Stimulated activated CD4-positive, alpha-beta T cell treated with anti-CD3 and anti-CD28 coated beads, Interleukin-12 subunit alpha, Interleukin-12 subunit beta, amount 100 ng/mL, for 4 hours (primary cell): ENCODE data around the gene ENSA.
"Not testable (repeated sequence)": the region's sequence is repeated elsewhere in the genome, so short reads cannot be mapped to it uniquely, and the experiment has no call there.

ENCODE experiments used
- DNase-seq: peaks from one replicate; pipeline ENCODE4 v3.0.0-alpha.2; 2020

The ENSA gene, protein sequence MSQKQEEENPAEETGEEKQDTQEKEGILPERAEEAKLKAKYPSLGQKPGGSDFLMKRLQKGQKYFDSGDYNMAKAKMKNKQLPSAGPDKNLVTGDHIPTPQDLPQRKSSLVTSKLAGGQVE

DNA sequence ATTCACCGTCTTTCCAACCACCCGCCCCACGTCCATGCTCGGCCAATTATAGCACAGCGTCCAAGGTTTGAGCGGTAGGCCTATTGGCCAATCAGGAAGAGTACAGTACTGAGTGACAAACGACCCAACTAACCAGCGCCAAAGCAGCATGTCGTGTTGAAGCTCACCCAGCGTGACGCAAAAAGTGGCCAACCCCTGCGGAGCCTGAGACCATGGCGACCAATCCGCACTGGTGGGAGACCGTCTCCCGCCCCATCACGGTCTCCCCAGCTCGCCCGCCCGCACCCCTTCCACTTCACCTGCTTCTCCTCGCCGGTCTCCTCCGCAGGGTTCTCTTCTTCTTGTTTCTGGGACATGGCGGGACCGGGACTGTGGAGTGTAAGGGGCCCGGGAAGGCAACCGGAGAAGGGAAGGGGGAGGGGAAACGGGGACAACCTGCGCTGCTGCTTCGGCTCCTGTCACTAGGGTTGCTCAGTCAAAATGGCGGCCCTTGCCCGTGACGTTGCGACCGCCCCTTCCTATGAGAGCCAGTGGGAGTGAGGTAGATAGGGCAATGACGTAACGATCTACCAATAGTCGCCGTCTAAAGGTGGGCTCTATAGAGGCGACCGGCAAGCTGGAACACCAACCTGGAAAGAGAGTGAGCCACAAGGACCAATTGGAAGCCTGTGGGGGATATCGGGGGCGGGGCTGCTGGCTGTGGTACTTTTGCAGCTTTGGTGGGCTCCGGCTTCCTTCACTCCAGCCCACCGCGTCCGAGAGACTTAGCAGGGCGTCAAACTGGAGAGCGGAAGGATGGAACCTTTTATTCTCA is at the start of gene ENSA:
TSS of gene ENSA (minus strand) at position 498 of the 814 bp plus-strand sequence. CDS start at position 356, 142 bp downstream.
- peak; percentile 90 for DNase-seq

DNA sequence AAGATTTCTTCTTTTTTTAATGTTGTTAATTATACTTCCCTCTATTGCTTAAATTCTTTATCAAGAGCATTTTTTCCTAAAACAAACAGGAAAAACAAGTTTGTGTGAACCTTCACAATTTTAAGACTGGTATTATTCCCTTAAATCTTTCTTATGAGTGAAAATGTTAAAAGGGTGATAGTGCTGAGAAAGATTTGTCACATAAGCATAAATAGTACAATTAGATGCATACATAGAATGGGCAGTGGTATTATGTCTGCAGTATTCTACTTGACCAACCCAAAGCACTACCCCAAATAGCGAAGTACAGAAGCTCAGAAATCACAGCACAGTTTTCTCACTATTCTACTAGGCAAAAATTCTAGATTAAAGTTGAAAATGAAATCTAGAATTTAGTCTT is 49.6 kb upstream of the ENSA start:
- DNase-seq: no peak

GRCh38 chr1:150674881-150675280 is 45.5 kb upstream of the ENSA start:
- no peak for DNase-seq

- DNase-seq: no peak
Observed at GRCh38 chr1:150663321-150663720, 33.9 kb upstream of the ENSA start.

DNA sequence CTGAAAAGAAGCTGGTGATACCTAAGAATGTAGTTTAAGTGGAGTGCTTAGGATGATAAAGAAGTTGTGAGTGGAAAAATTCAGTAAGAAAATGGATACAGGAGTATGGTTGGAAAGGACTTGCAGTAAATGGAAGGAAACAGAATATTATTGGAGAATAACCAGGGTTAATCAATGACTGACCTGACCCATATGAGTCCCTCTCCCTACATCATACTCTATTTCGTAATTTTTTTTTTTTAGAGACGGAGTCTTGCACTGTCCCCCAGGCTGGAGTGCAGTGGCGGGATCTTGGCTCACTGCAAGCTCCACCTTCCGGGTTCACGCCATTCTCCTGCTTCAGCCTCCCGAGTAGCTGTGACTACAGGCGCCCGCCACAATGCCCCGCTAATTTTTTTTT is 33.4 kb upstream of the ENSA start:
- no peak for DNase-seq

DNA sequence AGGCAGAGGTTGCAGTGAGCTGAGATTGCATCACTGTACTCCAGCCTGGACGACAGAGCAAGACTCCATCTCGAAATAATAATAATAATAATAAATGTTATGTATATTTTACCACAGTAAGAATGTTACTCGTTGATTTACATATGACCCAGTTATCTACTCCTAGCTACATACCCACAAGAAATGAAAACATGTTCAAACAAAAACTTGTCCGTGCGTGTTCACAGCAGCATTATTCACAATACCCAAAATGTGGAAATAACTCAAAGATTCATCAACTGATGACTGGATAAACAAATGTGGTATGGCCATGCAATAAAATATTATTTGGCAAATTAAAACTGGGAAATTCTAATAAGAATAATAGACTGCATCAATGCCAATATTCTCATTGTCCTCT is 31.7 kb upstream of the ENSA start:
- DNase-seq: no peak

GRCh38 chr1:150660584-150660983 is 31.2 kb upstream of the ENSA start:
- no peak for DNase-seq

DNA sequence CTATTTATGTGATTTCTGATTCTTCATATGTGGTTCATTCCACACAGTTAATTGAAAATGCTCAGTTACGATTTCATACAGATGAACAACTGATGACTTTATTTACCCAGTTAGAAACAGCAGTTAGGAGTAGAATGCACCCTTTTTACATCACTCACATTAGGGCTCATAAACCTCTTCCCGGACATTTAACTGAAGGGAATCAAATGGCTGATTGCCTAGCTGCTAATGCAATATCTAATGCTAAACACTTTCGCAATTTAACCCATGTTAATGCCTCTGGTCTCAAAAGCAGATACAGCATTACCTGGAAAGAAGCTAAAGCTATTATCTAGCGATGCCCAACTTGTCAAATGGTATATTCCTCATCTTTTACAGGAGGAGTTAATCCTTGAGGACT is 27.7 kb upstream of the ENSA start:
- DNase-seq: not testable (repeated sequence)

DNA sequence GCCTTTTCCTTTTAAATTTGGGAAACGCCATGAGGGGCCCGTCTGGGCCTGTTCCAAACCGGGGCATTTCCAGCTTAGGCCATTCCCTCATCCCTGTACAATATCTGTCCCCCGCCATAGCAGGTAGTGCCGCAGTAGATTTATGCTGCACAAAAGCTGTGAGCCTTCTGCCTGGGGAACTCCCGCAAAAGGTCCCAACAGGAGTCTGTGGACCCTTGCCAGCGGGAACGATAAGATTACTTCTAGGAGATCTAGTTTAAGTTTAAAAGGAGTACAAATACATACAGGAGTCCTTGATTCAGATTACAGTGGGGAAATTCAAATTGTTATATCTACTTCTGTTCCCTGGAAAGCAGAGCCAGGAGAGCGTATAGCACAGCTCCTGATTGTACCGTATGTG is 25.2 kb upstream of the ENSA start:
- not testable (repeated sequence) for DNase-seq

DNA sequence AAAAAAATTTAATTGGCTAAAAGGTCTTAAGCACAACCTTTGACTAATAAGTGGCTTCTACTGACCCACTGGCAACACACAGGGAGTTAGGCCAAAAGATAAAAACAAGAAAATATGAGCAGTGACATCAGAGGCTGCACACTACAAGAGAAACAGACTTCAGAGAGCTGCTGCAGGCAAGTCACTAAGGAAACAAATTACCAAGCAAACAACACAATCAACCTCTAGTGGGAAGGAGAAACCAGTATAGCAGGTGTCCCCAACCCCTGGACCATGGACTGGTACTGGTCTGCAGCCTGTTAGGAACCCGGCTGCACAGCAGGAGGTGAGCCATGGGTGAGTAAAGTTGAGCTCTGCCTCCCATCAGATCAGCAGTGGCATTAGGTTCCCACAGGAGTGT is 20.8 kb upstream of the ENSA start:
- no peak for DNase-seq

GRCh38 chr1:150649441-150650075 is 20.1 kb upstream of the ENSA start:
- DNase-seq: no peak

GRCh38 chr1:150642296-150642695 is 12.9 kb upstream of the ENSA start:
- no peak for DNase-seq

DNA sequence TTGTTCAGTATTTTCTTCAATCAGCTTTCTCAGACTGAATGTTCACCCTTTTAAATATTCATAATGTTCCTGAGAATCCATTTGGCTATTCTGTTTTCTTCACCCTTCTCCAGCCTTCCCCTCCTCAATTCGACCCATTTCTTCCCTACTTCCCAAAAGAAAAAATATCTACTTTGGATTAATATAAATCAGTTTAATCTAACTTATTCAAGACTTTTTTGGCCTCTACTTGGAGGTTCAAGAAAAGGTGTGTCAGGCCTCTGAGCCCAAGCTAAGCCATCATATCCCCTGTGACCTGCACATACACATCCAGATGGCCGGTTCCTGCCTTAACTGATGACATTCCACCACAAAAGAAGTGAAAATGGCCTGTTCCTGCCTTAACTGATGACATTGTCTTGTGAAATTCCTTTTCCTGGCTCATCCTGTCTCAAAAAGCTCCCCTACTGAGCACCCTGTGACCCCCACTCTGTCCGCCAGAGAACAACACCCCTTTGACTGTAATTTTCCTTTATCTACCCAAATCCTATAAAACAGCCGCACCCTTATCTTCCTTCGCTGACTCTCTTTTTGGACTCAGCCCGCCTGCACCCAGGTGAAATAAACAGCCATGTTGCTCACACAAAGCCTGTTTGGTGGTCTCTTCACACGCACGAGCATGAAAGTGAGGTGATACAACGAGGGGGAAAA is 11.9 kb upstream of the ENSA start:
- not testable (repeated sequence) for DNase-seq

- not testable (repeated sequence) for DNase-seq
Observed at GRCh38 chr1:150638430-150638829, 9.0 kb upstream of the ENSA start.

DNA sequence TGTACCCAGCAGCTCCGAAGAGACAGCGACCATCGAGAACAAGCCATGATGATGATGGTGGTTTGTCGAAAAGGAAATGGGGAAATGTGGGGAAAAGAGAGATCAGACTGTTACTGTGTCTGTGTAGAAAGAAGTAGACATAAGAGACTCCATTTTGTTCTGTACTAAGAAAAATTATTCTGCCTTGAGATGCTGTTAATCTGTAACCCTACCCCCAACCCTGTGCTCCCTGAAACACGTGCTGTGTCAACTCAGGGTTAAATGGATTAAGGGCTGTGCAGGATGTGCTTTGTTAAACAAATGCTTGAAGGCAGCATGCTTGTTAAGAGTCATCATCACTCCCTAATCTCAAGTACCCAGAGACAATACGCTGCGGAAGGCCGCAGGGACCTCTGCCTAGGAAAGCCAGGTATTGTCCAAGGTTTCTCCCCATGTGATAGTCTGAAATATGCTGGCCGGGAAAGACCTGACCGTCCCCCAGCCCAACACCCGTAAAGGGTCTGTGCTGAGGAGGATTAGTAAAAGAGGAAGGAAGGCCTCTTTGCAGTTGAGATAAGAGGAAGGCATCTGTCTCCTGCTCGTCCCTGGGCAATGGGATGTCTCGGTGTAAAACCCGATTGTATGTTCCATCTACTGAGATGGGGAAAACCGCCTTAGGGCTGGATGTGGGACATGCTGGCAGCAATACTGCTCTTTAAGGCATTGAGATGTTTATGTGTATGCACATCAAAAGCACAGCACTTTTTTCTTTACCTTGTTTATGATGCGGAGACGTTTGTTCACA is 5.6 kb upstream of the ENSA start:
- DNase-seq: not testable (repeated sequence)

- DNase-seq: no peak
Observed at GRCh38 chr1:150628766-150629114, 672 bp downstream of the ENSA start.

DNA sequence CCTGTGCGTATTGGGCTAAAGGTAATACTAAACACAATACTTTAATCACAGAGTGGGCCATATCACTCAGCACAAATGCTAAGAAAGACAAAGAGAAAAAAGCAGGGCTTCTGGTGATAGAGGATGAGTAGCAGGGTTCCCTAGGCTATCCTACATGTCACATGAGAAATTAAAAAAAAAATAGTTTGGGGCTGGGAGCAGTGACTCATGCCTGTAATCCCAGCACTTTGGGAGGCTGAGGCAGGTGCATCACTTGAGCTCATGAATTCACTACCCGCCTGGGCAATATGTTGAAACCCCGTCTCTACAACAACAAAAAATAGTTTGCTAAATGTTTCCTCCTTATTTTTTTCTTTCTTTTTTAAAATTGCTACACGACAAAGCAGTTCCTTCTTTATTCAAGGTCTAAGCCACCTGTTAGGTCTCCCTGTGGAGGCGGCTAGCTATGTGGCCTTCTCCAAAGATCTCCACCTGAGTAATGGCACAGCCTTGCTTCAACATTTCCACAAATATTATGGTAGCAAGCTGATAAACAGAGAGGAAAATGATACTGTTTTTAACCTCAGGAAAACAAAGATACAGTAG is 1.5 kb downstream of the ENSA start:
- no peak for DNase-seq

DNA sequence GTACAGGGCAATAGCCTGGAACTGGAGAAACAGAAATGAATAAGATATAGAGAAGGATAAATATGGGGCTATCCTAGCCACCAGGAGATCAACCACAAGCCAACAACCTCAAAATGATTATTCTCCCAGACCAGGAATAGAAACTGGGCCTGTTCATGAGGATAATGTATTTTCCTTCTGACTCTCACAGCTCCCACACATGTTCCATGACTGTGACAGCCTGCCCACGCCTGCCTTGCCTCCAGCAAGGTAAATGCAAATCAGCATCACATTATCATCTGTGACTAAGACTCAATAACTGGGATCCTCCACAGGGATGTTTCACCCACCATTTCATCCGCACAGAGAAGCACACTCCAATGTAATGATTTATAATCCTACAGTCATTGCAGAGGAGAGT is 3.3 kb downstream of the ENSA start:
- DNase-seq: no peak

DNA sequence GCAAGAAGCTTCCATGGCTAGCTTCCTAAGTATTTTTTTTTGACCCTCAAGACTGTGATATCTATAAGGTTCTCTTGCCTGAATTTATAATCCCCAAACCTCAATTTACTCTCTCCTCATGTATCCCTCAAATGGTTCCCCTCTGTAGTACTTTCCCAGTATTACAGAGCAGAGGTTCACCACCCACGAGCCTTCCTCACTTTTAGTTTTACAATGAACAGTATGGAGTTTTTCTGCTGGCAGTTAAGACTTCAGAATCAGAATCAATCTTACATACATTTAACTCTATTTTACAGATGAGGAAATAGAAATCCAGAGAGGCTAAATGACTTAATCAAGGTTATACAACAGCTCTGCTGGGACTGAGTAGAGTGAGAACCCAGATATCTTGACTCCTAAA is 4.9 kb downstream of the ENSA start:
- not testable (repeated sequence) for DNase-seq

- not testable (repeated sequence) for DNase-seq
Observed at GRCh38 chr1:150624134-150624533, 5.3 kb downstream of the ENSA start.

DNA sequence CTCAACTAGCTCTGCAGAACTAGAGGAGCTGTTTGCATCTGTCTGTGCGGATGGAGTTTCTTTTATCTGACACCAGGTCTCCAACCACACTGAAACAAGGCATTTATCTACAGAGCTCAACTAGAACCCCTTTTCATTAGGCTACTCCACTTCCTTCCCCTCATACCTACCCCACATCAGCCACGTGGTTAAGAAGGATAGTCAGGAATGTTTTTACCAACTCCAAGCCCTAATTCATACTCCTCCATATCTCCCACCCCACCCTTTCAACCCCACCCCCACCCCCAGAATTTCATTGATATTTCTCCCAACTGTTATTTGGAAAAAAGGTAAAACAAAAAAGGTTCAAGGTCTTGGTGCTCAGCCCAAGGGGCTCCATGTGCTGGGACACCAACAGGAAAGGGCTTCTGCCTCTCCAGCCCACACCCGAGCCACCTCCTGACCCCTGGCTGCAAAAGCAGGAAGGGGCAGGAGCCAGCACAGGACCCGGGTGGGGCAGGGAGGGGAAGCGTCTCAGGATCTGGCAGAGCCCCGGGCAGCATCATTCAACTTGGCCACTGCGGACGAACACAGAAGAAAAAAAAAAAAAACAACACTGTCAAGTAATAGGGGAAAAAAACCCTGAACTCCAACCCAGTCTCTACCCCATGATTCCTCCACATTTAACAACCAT is 7.0 kb downstream of the ENSA start:
- DNase-seq: no peak
